Neural progenitor cell (in vitro differentiated cells): ENCODE data around the gene LIF.

Experiments used
- CTCF ChIP-seq: fragments of 200-600 bp; sonication (generic); IDR thresholded peaks from 2 replicates; pipeline ENCODE4 v1.5.1; 2017; ENCODE audit warnings: antibody characterized with exemption, mild to moderate bottlenecking
- EZH2 ChIP-seq: fragments of 200-600 bp; sonication (generic); IDR thresholded peaks from 2 replicates; pipeline ENCODE4 v1.6.1; 2017; ENCODE audit warnings: antibody characterized with exemption, mild to moderate bottlenecking, moderate library complexity
- EZH2phosphoT487 ChIP-seq: fragments of 200-600 bp; sonication (generic); IDR thresholded peaks from 2 replicates; pipeline ENCODE4 v1.6.1; 2017; ENCODE audit warnings: antibody characterized with exemption

DNA sequence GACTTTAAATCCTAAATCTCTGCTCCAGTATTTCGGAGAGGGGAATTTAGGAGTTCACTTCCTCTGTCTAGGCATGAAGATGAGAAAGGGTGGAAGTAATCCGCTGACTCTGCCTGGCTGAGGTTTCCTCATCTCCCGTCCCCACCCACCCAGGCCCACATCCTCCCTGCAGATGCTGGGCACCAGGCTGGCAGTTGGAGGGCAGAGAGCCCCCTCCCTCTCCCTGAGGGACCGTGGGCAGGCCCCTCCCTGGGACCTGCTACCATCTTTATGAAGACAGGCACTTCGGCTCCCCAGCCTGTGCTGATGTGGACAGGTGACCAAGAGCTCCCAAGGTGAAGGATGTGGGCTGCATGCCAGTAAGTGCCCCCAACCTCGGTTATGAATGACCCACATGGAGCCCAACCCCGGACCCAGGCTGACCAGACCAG is 36.1 kb upstream of the LIF start:
- TF ChIP-seq CTCF (no peak), EZH2 (no peak), EZH2phosphoT487 (no peak)
